GM21447 (cell line): ENCODE results near the gene MLPH.

Experiments
- ATAC-seq: cut with Tn5 transposase; IDR thresholded peaks from one replicate; pipeline ENCODE4 v1.9.1; 2021; ENCODE audit not compliant: unreplicated experiment

MLPH gene

GRCh38 chr2:237478979-237479378 lies 8.1 kb upstream of the MLPH start:
- ATAC-seq, result no peak

GRCh38 chr2:237479747-237480146 lies 7.3 kb upstream of the MLPH start:
- no peak for ATAC-seq

- no peak for ATAC-seq
Observed at GRCh38 chr2:237480556-237480955, 6.5 kb upstream of the MLPH start.

- no peak for ATAC-seq
Observed at GRCh38 chr2:237480988-237481525, 6.0 kb upstream of the MLPH start.

- no peak for ATAC-seq
Observed at GRCh38 chr2:237482485-237482884, 4.6 kb upstream of the MLPH start.

- no peak for ATAC-seq
Observed at GRCh38 chr2:237483018-237483731, 3.9 kb upstream of the MLPH start.

GRCh38 chr2:237485304-237485703 lies 1.7 kb upstream of the MLPH start:
- ATAC-seq, result no peak

GRCh38 chr2:237485844-237486243 lies 1.2 kb upstream of the MLPH start:
- ATAC-seq, result no peak

- ATAC-seq, result no peak
Observed at GRCh38 chr2:237486334-237486818, 675 bp upstream of the MLPH start.

GRCh38 chr2:237487496-237487895 lies 445 bp downstream of the MLPH start:
- no peak for ATAC-seq

GRCh38 chr2:237488295-237488694 lies 1.2 kb downstream of the MLPH start:
- ATAC-seq, result no peak

- ATAC-seq, result no peak
Observed at GRCh38 chr2:237488901-237489860, 2.1 kb downstream of the MLPH start.

GRCh38 chr2:237490009-237490711 lies 3.1 kb downstream of the MLPH start:
- no peak for ATAC-seq

GRCh38 chr2:237490795-237491194 lies 3.7 kb downstream of the MLPH start:
- no peak for ATAC-seq

GRCh38 chr2:237491515-237492118 lies 4.6 kb downstream of the MLPH start:
- ATAC-seq, result no peak

- no peak for ATAC-seq
Observed at GRCh38 chr2:237492137-237492890, 5.3 kb downstream of the MLPH start.

GRCh38 chr2:237494066-237494465 lies 7.0 kb downstream of the MLPH start:
- ATAC-seq, result no peak

GRCh38 chr2:237495521-237496117 lies 8.6 kb downstream of the MLPH start:
- ATAC-seq, result no peak

- no peak for ATAC-seq
Observed at GRCh38 chr2:237496428-237496827, 9.4 kb downstream of the MLPH start.
